GM12872 (cell line): ENCODE measurements around the gene DOK7.

Source experiments
- CTCF ChIP-seq: IDR thresholded peaks from 3 replicates; pipeline ENCODE4 v1.5.1; 2011; ENCODE audit warnings: low read depth, mild to moderate bottlenecking, low read length, moderate library complexity; ENCODE audit not compliant: insufficient read depth

The DOK7 gene

GRCh38 chr4:3473181-3473950 lies 10.3 kb downstream of the DOK7 start:
- no peak for TF ChIP-seq CTCF

GRCh38 chr4:3473996-3474765 lies 11.1 kb downstream of the DOK7 start:
- TF ChIP-seq CTCF = no peak

GRCh38 chr4:3475041-3475712 lies 12.1 kb downstream of the DOK7 start:
- TF ChIP-seq CTCF = no peak

- TF ChIP-seq CTCF = no peak
Observed at GRCh38 chr4:3475713-3476260, 12.7 kb downstream of the DOK7 start.

- TF ChIP-seq CTCF = no peak
Observed at GRCh38 chr4:3476341-3476747, 13.2 kb downstream of the DOK7 start.

GRCh38 chr4:3476936-3477749 lies 14.0 kb downstream of the DOK7 start:
- no peak for TF ChIP-seq CTCF
